Effector CD4-positive, alpha-beta T cell (primary cell): Measurements from ENCODE around the gene CXCR6.

Experiments
- DNase-seq: peaks from one replicate; pipeline ENCODE4 v3.0.0-alpha.2; 2020

CXCR6 gene

DNA sequence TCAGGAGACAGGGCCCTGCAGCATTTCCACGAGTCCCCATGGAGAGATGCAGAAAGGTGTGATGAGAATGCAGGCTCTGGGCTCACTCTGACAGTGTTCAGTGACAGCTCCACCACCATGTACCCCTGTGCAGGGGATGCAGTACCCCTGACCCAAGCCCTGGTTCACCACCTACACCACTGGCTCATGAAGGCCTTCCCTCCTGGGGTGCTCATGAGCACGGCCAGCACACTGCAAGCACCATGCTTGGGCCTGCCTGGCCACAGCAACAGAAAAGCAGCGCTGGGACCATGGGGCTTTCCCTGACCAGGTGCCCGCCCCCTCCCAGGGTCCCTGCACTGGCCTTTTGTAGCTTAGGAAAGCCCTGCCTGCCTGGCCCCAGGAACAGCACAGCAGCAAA lies 6.2 kb downstream of the CXCR6 start:
- no peak for DNase-seq

DNA sequence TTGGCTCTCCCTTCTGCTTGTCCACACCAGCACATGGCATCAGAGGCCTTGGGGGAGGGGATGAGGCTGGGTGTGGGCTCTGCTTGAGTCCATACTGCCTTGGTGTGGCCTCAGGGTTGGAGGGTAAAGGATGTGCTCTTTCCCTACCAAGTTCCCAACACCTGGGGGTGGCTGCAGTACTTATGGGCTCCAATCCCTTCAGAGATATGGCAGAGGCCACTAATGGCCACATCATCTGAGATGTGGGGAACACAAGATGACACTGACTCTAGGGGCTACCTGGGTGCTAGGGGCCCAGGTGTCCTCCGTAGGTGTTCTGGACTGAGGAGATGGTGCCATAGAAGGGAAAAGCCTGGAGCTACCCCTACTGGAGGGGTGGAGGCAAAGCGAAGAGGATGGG lies 6.9 kb downstream of the CXCR6 start:
- DNase-seq: no peak

DNA sequence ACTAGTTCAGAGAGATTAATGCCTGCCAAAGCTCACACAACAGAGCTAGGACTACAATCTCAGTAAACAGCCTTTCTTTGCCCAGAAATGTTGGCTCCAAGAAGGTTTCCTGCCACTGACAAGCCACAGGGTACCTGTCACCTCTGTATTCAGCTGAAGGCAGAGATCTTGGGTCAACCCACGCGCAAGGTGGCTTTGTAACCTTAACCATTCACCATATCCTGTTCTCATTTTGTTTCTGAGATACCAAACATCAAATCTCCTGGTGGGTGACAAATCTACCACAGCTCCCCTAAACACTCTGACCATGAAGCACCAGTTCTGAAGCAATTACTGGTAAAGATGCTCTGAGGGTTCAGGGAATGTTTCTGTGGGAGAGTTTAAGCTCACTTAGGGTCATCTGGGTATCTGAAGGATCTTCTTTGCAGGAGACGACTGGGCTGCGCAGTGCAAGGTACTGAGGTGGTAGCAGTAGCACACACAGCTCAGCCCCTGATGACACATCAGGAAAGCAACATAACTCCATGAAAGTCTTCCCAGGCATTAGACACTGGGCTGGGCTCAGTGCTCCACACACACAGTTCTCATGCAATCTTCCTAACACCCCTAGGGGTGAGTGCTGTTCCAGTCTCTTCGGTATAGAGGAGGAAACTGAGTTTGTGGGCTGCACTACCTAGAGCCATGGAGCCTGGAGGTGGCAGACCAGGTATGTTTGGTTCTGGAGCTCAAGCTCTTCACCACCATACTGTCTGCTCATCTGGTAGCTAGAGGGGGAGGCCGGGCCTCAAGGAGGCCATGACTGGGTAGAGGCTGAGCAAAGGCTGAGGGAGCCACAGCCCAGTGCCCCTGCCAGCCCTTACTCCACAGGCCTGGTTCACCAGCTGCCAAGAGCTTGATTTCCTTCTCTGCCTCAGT lies 7.7 kb downstream of the CXCR6 start:
- peak; percentile 20 for DNase-seq

DNA sequence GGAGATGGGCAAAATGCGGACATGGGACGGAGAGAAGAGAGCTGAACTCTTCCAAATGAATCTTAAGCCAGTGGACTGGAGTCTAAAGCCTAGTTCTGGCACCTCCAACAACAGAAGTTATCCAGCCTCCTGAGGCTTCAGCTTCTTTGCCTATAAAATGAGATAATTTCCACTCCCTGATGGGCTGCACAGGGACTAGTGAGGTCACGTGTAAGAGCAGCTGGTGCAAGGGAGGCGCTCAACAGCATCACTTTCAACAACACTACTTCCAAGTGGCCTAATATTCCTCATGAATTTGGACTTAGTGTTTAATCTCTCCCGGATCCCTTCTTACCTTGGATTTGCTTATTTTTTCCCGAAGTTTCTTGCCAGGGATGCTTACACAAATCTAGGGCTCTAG lies 8.7 kb downstream of the CXCR6 start:
- no peak for DNase-seq

- no peak for DNase-seq
These were observed 9.2 kb downstream of the CXCR6 start for GRCh38 chr3:45952456-45952855.

DNA sequence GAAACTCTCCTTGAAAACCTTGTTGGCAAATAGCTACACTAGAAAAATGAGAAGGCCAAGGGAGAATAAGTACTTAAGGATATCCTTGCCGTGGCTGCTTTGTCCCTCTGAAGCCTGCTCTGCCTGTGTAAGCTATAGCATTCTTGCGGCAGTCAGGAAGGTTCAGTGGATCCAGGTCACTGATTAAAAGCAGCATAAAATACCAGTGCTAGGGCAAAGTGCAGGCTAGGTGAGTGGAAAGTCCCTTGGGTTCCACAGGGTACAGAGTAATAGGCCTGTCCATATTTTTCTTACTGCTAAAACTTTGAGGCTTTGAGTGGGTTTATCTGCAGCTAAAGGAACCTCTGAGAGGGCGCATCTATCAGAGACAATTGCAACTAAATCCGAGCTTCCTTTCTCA lies 10.3 kb downstream of the CXCR6 start:
- no peak for DNase-seq

DNA sequence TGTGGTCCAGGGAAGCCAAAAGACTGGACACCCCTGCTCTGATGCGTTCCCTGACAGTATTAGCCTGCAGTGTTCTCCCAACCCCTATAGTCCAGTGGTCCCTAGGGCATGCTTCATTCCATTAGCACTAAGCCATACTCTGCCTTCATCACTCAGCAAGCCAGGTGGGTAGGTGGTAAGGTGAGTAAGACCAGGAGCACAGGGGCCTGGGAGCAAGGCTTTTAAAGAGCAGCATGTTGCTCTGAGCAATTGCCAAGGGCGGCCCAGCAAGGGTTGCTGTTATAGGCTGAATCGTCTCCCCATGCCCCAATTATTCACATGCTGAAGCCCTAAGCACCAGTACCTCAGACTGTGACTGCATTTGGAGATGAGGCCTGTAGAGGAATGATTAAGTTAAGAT lies 11.0 kb downstream of the CXCR6 start:
- no peak for DNase-seq

DNA sequence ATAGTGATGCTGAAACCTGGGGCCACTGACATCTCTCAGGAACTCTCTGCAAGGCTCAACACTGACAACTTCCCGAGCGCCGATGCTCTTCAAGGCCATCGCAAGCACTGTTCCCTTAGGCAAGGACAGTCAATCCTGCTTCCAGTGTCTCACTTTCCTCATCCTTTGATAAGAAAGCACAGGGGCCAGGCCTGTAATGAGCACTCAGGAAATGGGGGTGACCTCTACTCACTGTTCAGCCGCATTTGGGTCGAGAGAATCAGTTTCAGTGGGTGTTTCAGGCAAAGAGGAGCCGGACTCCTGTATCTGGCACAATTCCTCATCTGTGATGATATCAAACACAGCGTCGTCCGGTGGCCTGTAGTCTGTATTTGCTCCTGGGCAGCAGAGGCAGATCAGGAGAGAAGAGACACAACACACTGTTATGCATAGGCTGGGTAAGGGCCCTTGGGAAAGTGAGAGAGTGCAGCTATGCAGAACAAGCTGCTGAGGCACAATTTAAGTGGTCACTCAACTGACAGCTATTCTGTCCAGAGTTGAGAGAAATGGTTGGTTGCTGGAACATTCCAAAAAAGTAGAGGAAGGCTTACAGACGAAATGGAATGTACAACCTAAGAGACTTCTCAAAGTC lies 11.9 kb downstream of the CXCR6 start:
- DNase-seq: no peak

- no peak for DNase-seq
These were observed 12.4 kb downstream of the CXCR6 start for GRCh38 chr3:45955706-45956105.

GRCh38 chr3:45957586-45957985 lies 14.3 kb downstream of the CXCR6 start:
- no peak for DNase-seq

DNA sequence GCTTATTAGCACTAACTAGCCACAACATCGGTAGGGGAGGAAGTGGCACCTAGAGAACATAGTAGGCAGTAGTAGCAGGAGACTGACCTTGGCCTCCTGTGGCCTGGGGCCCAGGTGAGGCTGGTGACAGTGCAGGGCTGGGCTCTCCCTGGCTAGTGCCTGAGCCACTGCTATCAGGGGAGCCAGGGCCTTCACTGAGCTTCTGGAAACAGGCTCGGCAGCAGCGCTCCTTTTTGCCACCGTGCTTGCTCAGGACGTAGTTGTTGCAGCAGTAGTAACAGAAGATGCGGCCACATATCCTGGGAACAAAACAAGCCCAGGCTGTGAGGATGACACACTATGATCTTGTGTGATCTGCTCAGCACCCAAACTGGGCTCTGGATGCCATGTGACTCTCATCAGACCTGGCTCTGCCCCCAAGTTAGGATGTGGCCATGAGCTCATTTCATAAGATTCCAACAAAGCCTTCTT lies 15.1 kb downstream of the CXCR6 start:
- DNase-seq: no peak

GRCh38 chr3:45959201-45959600 lies 15.9 kb downstream of the CXCR6 start:
- no peak for DNase-seq

GRCh38 chr3:45960289-45960688 lies 17.0 kb downstream of the CXCR6 start:
- DNase-seq: no peak

DNA sequence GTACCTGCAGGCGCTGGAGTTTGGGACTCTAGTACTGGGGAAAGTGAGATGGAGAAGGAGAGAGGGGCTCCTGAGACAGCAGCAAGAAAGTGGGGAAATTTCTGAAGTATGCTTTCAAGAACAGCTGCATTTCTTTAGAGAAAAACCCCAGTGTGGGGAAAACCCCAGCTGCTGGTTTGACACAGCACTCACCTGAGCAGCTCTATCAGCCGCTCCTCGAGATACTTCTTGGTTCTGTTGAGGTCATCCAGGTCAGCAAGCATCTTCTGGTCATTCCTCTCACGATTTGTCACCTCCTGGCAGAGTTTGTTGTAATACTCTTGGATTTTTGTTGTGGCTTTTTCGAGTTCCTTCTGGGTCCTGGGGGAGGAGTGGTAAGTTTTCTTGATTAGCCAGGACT lies 18.8 kb downstream of the CXCR6 start:
- DNase-seq: no peak

DNA sequence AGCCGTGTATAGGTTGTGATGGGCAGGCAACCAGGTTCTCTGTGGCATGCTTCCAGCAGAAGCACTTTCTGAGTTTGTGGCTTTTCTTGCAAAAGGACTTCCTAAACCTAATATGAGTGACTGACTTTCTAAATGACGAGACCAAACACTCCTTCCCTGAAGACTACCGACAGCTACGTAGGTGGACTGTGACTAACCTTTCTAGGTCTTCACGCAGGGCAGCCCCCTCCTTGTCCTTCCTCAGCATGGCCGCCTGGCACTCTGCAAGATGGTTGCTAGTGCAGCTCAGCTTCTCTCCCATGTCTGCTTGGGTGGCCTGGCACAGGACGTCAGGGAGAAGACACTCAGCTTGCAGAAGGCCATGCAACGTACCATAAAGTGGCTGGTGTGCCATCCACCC lies 20.9 kb downstream of the CXCR6 start:
- DNase-seq: no peak

GRCh38 chr3:45965253-45965652 lies 22.0 kb downstream of the CXCR6 start:
- DNase-seq: no peak

DNA sequence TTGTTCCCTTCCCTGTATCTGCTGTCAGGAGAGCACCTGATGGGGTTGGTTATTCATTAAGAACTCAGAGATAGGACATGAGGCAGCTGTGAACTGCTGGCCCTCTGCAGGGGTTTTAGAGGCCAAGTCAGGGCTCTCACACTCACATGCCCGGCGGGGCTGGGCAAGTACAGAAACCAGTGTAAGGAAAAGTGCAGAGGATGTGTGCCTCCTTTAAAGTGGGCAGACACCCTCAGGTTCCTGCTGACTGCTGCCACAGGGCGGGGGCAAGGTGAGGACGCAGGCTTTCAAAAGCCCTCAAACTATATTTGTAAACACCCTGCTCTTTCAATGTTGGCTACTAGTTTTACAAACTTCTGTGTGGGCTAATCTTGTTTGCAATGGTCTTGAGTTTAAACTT lies 22.4 kb downstream of the CXCR6 start:
- DNase-seq: peak; percentile 19

DNA sequence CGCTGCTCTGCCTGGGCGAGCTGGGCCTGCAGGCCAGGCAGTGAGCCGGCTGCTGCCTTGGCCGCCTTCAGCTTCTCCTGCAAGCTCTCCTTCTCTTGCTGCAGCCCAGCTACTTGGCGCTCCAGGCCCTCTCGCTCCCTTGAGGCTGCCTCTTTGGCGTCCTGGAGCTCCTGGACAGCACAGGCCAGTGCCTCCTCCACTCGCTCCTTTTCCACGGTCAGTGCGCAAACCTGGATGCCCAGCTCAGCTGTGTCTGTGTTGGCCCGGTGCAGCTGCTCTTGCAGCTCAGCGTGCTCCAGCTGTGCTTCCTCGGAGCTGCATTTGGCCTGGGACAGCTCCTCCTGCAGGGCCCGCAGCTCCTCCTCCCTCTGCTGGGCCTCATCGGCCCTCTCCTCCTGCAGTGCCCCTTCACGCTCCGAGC lies 23.1 kb downstream of the CXCR6 start:
- no peak for DNase-seq

- no peak for DNase-seq
These were observed 23.8 kb downstream of the CXCR6 start for GRCh38 chr3:45966950-45967640.

- no peak for DNase-seq
These were observed 24.5 kb downstream of the CXCR6 start for GRCh38 chr3:45967724-45968123.

- no peak for DNase-seq
These were observed 24.9 kb downstream of the CXCR6 start for GRCh38 chr3:45968149-45968548.

DNA sequence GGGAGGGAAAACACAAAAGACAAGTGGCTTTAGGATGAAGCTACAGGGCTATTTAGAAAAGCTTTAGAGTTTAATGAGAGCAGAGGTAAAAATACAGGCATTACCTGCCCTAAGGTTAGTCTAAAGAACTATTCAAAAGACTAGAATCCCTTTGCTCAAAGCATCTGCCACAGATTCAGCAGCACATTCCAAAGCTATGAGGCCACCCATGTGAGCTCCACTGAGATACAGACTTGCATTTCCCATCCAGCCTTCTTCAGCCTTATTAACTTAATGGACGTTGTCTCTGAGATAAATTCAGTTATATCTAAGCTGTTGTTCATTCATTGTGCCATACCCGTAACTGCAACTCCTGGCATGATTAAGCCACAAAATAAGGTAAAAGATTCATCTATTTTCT lies 25.4 kb downstream of the CXCR6 start:
- no peak for DNase-seq

- no peak for DNase-seq
These were observed 25.9 kb downstream of the CXCR6 start for GRCh38 chr3:45969116-45969515.

DNA sequence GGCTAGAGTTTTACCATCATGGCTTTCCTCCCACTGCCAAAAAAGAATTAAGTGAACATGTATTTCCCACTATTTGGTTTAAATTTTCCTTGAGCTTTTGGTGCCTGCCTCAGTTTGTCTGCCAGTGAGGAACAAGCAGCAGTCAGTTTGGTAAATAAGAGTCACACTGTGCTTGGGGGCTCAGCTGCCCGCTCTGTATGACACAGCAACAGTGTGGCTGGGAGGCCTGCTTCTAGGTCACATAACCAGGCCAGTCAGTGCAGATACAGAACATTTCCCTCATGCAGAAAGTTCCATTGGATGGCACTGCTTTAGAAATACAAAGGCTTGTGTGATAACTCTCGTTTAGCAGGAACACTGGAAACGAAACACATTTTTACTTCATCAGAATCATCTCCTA lies 26.7 kb downstream of the CXCR6 start:
- no peak for DNase-seq
